Measurements from ENCODE around the gene FARP2. TPM values are rescaled to one million over a fixed set of nuclear protein-coding genes. Genes with fewer than 3 reads are reported as not detected.

Gene FARP2
- total and polyA plus RNA-seq, 2 of the 4 experiments (the other 2 are of a cell fraction), result 17.1 to 30.8 TPM

DNA sequence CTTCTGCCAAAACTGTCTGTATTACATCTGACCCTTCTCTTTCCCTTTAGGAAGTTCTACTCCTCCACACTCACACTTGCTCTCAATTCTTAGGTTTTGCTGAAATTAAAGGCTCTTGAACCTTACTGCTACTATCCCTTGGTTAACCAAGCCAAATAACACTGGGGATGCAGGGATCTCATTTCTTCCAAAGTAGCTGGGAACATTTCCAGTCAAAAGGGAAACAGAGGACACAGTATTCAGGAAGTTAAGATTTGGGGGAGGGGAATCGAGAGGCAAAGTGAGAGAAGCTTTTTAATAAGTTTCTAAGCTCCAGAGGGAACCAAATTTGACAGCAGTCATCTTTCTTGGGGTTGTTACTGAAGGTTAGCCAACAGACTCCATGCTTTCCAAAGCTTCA lies 34.2 kb upstream of the FARP2 start:
- peak overlapping the region; percentile 80; the same call in 1 of the 2 replicates for H3K23ac ChIP-seq (ENCODE audit: low read depth, low read length)
- WGBS, 2 experiments (ENCODE audit: extremely low coverage in 2 of 2, insufficient read length in 1 of 2), result no CpG with 5 or more reads among the region's 1 CpG

More for the DNA sequence above, 34.2 kb upstream of the FARP2 start:
- ATAC-seq (ENCODE audit: low read depth) (no peak), DNase-seq (no peak)
- Histone ChIP-seq H3K4ac (ENCODE audit: low read depth, low read length) (no peak overlapping the region), H2BK20ac (ENCODE audit: low read depth, low read length) (no peak overlapping the region), H2AK9ac (replicated peaks; ENCODE audit: low read depth, low read length, poor library complexity) (no peak overlapping the region), H4K91ac (ENCODE audit: insufficient read depth, low read depth, low read length) (no peak overlapping the region), H3K18ac (ENCODE audit: low read depth, low read length) (no peak overlapping the region), H3K4me3 (ENCODE audit: insufficient read depth, low read depth, low read length) (no peak overlapping the region), H4K20me1 (ENCODE audit: insufficient read depth, low read length) (peaks cover 88% of the 10 kb centered on the region), H3K36me3 (ENCODE audit: control insufficient read depth, insufficient read depth, low read length) (peaks cover 10% of the 10 kb centered on the region), H3K79me1 (ENCODE audit: low read depth in 1 of 2, low read length in 2 of 2) (peaks cover 7 to 42% of the 10 kb centered on the region in 2 experiments; a peak in 3 of 4 replicates), H3K27ac (ENCODE audit: insufficient read depth, low read length) (no peak overlapping the region), H2BK120ac (ENCODE audit: low read depth, low read length) (no peak overlapping the region), H4K8ac (ENCODE audit: low read depth in 2 of 2, low read length in 2 of 2) (no peak overlapping the region), H3K9me1 (ENCODE audit: insufficient read depth, low read length) (peaks cover 6% of the 10 kb centered on the region), H2AFZ (replicated peaks; ENCODE audit: low read length, poor library complexity) (no peak overlapping the region), H3K9ac (ENCODE audit: low read depth, low read length) (no peak overlapping the region), H3K9me3 (ENCODE audit: control insufficient read depth, insufficient read depth, low read length) (no peaks in the 10 kb centered on the region), H2BK15ac (ENCODE audit: low read depth, low read length) (no peak overlapping the region), H4K5ac (ENCODE audit: low read depth, low read length) (no peak overlapping the region), H2AK5ac (ENCODE audit: low read depth, low read length) (no peak overlapping the region), H3K56ac (ENCODE audit: extremely low read depth, insufficient read depth, low read length) (no peak overlapping the region), H3K14ac (replicated peaks; ENCODE audit: low read depth, low read length) (no peak overlapping the region), H3K4me1 (ENCODE audit: control insufficient read depth, insufficient read depth, low read length) (peaks cover 6% of the 10 kb centered on the region), H3K27me3 (ENCODE audit: control insufficient read depth, insufficient read depth, low read length) (no peaks in the 10 kb centered on the region), H3K4me2 (ENCODE audit: low read depth, low read length) (peak overlapping the region; percentile 36; the same call in 1 of the 2 replicates), H2BK5ac (ENCODE audit: low read depth, low read length, poor library complexity, severe bottlenecking) (no peak overlapping the region)
- CTCF ChIA-PET, result no interaction called here
- intact Hi-C loops (cut with micrococcal nuclease), result no loop called here
- POLR2A ChIA-PET (ENCODE audit: unreplicated experiment), result no interaction called here
- dilution Hi-C loops (cut with HindIII; ENCODE audit: low sequenced_read_pairs, unreplicated experiment), result no loop called here
- no peak for TF ChIP-seq MXI1 (IDR thresholded peaks at IDR 0.05; ENCODE audit: borderline replicate concordance, low read depth, low read length)
- TF ChIP-seq MAZ (IDR thresholded peaks at IDR 0.05; ENCODE audit: borderline replicate concordance, low read depth, low read length), result no peak
- no peak for TF ChIP-seq NFE2L2 (IDR thresholded peaks at IDR 0.05; ENCODE audit: low read depth, low read length)
- TF ChIP-seq MAFK (IDR thresholded peaks at IDR 0.05; ENCODE audit: low read depth, low read length), result no peak
- no peak for TF ChIP-seq CHD1 (IDR thresholded peaks at IDR 0.05; ENCODE audit: low read depth, low read length)
- no peak for TF ChIP-seq RAD21 (IDR thresholded peaks at IDR 0.05; ENCODE audit: low read length)
- TF ChIP-seq RCOR1 (IDR thresholded peaks at IDR 0.05; ENCODE audit: insufficient replicate concordance, low read length), result no peak
- no peak for TF ChIP-seq FOS (IDR thresholded peaks at IDR 0.05; ENCODE audit: low read depth, low read length)
- TF ChIP-seq CEBPB (IDR thresholded peaks at IDR 0.05; ENCODE audit: low read depth, low read length), result no peak
- TF ChIP-seq, protein P1, sequence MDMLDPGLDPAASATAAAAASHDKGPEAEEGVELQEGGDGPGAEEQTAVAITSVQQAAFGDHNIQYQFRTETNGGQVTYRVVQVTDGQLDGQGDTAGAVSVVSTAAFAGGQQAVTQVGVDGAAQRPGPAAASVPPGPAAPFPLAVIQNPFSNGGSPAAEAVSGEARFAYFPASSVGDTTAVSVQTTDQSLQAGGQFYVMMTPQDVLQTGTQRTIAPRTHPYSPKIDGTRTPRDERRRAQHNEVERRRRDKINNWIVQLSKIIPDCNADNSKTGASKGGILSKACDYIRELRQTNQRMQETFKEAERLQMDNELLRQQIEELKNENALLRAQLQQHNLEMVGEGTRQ (IDR thresholded peaks at IDR 0.05; ENCODE audit: low read depth, low read length), result no peak
- TF ChIP-seq, protein P2, sequence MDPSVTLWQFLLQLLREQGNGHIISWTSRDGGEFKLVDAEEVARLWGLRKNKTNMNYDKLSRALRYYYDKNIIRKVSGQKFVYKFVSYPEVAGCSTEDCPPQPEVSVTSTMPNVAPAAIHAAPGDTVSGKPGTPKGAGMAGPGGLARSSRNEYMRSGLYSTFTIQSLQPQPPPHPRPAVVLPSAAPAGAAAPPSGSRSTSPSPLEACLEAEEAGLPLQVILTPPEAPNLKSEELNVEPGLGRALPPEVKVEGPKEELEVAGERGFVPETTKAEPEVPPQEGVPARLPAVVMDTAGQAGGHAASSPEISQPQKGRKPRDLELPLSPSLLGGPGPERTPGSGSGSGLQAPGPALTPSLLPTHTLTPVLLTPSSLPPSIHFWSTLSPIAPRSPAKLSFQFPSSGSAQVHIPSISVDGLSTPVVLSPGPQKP (IDR thresholded peaks at IDR 0.05; ENCODE audit: borderline replicate concordance, low read depth, low read length), result no peak
- no peak for TF ChIP-seq POLR2A (IDR thresholded peaks at IDR 0.05; ENCODE audit: low read depth, low read length)
- TF ChIP-seq, protein P3, sequence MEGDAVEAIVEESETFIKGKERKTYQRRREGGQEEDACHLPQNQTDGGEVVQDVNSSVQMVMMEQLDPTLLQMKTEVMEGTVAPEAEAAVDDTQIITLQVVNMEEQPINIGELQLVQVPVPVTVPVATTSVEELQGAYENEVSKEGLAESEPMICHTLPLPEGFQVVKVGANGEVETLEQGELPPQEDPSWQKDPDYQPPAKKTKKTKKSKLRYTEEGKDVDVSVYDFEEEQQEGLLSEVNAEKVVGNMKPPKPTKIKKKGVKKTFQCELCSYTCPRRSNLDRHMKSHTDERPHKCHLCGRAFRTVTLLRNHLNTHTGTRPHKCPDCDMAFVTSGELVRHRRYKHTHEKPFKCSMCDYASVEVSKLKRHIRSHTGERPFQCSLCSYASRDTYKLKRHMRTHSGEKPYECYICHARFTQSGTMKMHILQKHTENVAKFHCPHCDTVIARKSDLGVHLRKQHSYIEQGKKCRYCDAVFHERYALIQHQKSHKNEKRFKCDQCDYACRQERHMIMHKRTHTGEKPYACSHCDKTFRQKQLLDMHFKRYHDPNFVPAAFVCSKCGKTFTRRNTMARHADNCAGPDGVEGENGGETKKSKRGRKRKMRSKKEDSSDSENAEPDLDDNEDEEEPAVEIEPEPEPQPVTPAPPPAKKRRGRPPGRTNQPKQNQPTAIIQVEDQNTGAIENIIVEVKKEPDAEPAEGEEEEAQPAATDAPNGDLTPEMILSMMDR (conservative IDR thresholded peaks at IDR 0.05; ENCODE audit: low read depth, low read length), result no peak
- no peak for TF ChIP-seq RFX5 (IDR thresholded peaks at IDR 0.05; ENCODE audit: low read depth, low read length)
- no peak for TF ChIP-seq BHLHE40 (IDR thresholded peaks at IDR 0.05; ENCODE audit: low read depth, low read length)
- no peak for TF ChIP-seq SMC3 (IDR thresholded peaks at IDR 0.05; ENCODE audit: low read depth, low read length)
- BruUV-seq (replicated peaks), result no TSS peak
- in situ Hi-C loops (cut with MboI; ENCODE audit: low sequenced_read_pairs), result no loop called here

All from IMR-90 (cell line).